Adipose tissue (tissue), 3 donors: ENCODE data around the gene ZNF521. TPM values are rescaled to one million over a fixed set of nuclear protein-coding genes. Genes with fewer than 3 reads are reported as not detected.

Experiments
- H3K27ac ChIP-seq: one replicate; pipeline ENCODE4 v1.5.1; 2013; ENCODE audit warnings: low read depth, low read length
- WGBS, 3 donors: extraction: QIAGEN DNeasy Blood & Tissue Kit; methylation state at CpG; one replicate each; pipeline ENCODE4 v1.1.7; 2013; 5-methylcytosine and 5-hydroxymethylcytosine counted together
- polyA plus RNA-seq, 3 donors: library from polyadenylated mRNA; stranded (reverse); fragments of 200-250 nt; gene quantifications; one replicate each; pipeline ENCODE4 v1.2.3, GENCODE V29; 2013
- donor health status: healthy with polysubstance abuse.
- donor health status: Bipolar disorder and iron deficiency.
- donor health status: healthy.

Gene ZNF521
- 10 to 100 TPM in 2 of 3 donors, 1 to 10 TPM in 1; 1.8 to 12.4 (median 11.4) TPM for polyA plus RNA-seq

GRCh38 chr18:25351777-25352628, at the start of gene ZNF521:
Gene ZNF521 (minus strand): TSS chr18:25352166. CDS start chr18:25350946, 1,220 bp downstream.
- 0% methylated on average over 75 to 91 of the region's 91 CpGs for WGBS, 3 donors
- no peak within 1 kb of the TSS for H3K27ac ChIP-seq

- H3K27ac ChIP-seq, result no peak overlapping the region
Observed at GRCh38 chr18:25399554-25399953, 47.6 kb upstream of the ZNF521 start.

- no peak overlapping the region for H3K27ac ChIP-seq
Observed at GRCh38 chr18:25392192-25392591, 40.2 kb upstream of the ZNF521 start.

GRCh38 chr18:25373432-25374179, 21.6 kb upstream of the ZNF521 start:
- 58 to 78% (median 68%) methylated on average over 2 of the region's 2 CpGs for WGBS, 3 donors
- H3K27ac ChIP-seq, result no peak overlapping the region

DNA sequence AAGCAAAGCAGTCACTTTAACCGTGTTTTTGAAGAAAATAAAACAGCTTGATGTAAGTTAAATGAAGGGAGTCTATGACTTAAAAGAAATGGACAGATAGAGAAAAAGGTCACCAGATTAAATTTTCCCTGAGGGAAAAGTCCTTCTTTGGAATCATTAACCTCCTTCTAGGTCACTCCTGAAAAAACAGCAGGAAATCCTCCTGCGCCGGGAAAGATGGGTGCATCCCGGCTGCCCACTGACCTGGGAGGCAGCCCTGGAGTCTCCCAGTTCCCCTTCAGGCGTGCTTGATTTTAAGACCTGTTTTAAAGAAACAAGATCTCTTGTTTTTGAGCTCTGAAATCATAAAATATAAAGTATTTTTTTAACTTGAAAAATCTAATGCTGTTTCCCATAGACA, 18.4 kb upstream of the ZNF521 start:
- WGBS, 3 donors, result 36 to 47% (median 45%) methylated on average over 5 of the region's 5 CpGs

DNA sequence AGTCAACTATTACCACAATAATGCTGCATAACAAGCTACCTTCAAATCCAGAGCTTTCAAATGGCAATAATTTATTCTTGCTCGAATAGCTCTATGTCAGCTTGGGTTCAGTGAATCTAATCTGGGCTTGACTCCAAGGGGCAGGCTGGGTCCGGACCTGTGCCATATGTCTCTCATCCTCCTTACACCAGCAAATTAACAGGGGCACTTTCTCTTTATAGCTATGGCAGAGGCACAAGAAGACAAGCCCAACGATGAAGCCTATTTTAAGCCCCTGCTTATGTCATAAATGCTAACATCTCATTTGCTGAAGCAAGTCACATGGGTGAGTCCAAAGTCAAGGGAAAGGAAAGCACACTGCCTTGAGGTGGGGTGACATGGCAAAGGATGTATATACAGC, 13.3 kb upstream of the ZNF521 start:
- no peak overlapping the region for H3K27ac ChIP-seq
- 52 to 70% (median 65%) methylated on average over 3 of the region's 3 CpGs for WGBS, 3 donors

More for the DNA sequence above, 18.4 kb upstream of the ZNF521 start:
- H3K27ac ChIP-seq, result no peak overlapping the region

- no peak overlapping the region for H3K27ac ChIP-seq
Observed at GRCh38 chr18:25364732-25365131, 12.8 kb upstream of the ZNF521 start.

- WGBS, 3 donors, result 70 to 82% (median 79%) methylated on average over 5 of the region's 5 CpGs
- H3K27ac ChIP-seq, result no peak overlapping the region
Observed at GRCh38 chr18:25360301-25360899, 8.4 kb upstream of the ZNF521 start.

DNA sequence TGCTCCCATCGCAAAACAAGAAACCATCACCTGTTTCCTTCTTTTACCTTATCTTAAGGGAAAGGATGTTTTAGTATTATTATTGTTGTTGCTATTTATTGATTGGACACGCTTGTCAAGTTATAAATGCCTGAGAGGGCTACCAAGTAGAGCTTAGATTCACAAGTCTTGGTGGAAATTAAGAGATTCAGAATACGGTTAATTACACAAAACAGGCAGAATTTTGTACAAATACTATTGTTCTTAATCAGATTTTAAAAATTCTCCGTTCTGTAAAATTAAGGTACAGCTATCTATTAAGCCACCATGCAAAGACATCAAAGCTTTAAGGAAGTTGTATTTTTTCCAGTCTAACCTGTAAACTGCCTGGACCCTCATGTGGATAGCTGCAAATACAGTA, 1.1 kb upstream of the ZNF521 start:
- H3K27ac ChIP-seq, result no peak overlapping the region
- 45 to 55% (median 48%) methylated on average over 4 of the region's 4 CpGs for WGBS, 3 donors

- no peak overlapping the region for H3K27ac ChIP-seq
- 0 to 2% (median 1%) methylated on average over 6 of the region's 6 CpGs for WGBS, 3 donors
Observed at GRCh38 chr18:25352629-25353005, 651 bp upstream of the ZNF521 start.

GRCh38 chr18:25351280-25351775, 638 bp downstream of the ZNF521 start:
- WGBS, 3 donors, result 0 to 1% (median 1%) methylated on average over 20 of the region's 20 CpGs
- no peak overlapping the region for H3K27ac ChIP-seq

DNA sequence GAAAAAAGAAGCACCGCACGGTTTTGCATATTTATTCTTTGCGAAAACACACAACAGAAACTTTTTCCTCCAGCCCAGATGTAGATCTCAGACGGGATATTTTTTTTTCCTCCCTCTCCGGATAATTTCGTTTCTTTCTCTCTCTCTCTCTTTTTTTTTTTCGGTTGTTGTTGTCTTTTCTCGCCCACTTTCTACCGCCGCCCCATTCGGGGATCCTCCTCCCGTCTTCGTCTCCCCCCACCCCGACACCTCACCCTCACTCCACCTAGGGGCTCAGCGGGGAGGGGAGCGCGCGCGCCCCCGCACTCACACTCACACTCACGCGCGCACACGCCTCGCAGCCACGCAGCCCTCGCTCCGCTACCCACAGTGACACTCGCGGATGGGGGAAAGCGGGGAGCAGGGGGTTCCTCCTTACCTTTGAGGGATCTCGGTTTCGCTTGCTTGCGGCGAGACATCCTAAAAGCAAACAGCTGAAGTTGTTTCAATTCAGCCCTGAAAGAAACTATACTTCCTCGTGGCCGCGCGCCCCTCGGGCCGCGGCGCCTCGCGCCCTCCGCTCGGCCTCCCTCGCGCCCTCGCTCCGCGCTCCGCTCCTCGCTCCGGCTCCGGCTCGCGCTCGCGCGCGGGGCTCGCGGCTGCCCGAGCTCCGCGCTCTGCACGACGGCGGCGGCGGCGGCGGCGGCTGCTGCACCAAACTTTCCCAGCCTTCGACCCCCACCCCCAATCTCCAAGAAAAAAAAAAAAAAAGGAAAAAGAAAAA, 1.3 kb downstream of the ZNF521 start:
- peak overlapping the region; percentile 76 for H3K27ac ChIP-seq

DNA sequence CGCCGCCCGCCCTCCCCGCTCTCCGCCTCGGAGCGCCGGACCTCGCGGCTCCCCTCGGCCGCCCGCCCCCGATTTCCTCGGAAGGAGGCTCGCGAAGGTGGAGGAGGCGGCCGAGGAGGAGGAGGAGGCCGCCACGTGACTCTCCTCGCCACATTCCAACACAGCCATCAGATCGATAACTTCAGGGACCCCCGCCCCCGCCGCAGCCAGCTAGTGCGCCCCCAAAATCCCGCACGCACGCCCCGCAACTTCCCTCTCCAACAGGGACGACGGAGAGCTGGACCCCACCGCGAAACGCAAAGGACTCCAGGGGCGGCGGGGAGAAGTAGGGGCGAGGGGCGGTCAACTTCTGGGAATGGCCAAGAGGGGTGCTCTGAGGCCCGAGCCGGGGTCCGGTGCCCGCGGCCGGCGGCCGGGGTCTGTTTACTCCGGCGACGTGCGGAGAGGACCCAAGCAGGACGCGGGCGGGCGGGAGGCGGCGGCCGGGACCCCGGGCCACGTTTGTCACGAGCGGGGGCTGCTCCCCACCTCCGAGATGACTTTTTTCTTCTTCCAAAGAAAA, 2.0 kb downstream of the ZNF521 start:
- peak overlapping the region; percentile 76 for H3K27ac ChIP-seq
- WGBS, 3 donors, result 1% methylated on average over 43 to 64 of the region's 64 CpGs

More for the DNA sequence above, 1.3 kb downstream of the ZNF521 start:
- WGBS, 3 donors, result 1% methylated on average over 63 to 76 of the region's 76 CpGs

GRCh38 chr18:25349131-25349925, 2.6 kb downstream of the ZNF521 start:
- 0 to 5% (median 1%) methylated on average over 56 to 78 of the region's 78 CpGs for WGBS, 3 donors
- peak overlapping the region; percentile 76 for H3K27ac ChIP-seq

- WGBS, 3 donors, result 33 to 55% (median 33%) methylated on average over 17 of the region's 17 CpGs
- H3K27ac ChIP-seq, result peak overlapping the region; percentile 65
Observed at GRCh38 chr18:25348386-25349130, 3.4 kb downstream of the ZNF521 start.

- no peak overlapping the region for H3K27ac ChIP-seq
- WGBS, 3 donors, result 40 to 81% (median 78%) methylated on average over 1 of the region's 1 CpG
Observed at GRCh38 chr18:25346561-25346960, 5.4 kb downstream of the ZNF521 start.
